ENCODE measurements around the gene SYTL4. TPM values are rescaled to one million over a fixed set of nuclear protein-coding genes. Genes with fewer than 3 reads are reported as not detected.

The SYTL4 gene
- polyA plus RNA-seq, 1 experiment, result 3.3 TPM

DNA sequence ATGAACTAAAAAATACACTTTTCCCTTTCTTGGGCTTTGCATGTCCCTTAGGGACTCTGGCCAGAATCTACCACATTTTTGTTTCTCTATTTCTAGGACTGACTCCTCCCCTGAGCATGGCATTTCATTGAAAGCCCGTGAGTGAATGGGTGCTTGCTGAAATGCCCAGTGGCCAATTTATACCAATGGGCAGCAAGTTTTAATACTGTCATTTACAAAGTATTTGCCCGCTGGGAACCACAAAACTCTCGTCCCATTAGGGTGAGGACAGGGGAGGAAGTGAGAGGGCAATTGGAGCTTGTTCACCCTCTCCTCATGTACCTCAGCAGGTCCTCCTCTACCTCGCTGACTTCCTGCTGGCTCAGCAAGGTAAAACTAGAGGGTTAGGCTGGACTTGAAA is 86.8 kb downstream of the SYTL4 start:
- DNase-seq (ENCODE audit: low read depth), result no peak
- no peak for TF ChIP-seq CTCF (IDR thresholded peaks at IDR 0.05; ENCODE audit: insufficient read depth, low read depth, low read length)
- ChIA-PET CTCF (no interaction called here), POLR2A (no interaction called here)
- H3K4me3 ChIP-seq (ENCODE audit: low read depth, low read length), result peak overlapping the region; percentile 45
- H3K27me3 ChIP-seq (ENCODE audit: control insufficient read depth, insufficient read depth, low read length), result no peaks in the 10 kb centered on the region
- H3K36me3 ChIP-seq (ENCODE audit: control insufficient read depth, insufficient read depth, low read length), result no peaks in the 10 kb centered on the region

GRCh38 chrX:100643956-100644860 is 87.7 kb downstream of the SYTL4 start, which contains the start of gene SRPX2:
SRPX2 (plus strand) TSS chrX:100644199; CDS start chrX:100646323, 2,124 bp downstream.
- Histone ChIP-seq H3K36me3 (ENCODE audit: control insufficient read depth, insufficient read depth, low read length) (no peaks in the 10 kb centered on the region), H3K27me3 (ENCODE audit: control insufficient read depth, insufficient read depth, low read length) (no peaks in the 10 kb centered on the region), H3K4me3 (ENCODE audit: low read depth, low read length) (peak within 1 kb of the TSS; percentile 45)
- ChIA-PET CTCF (interaction anchor here (0.7 to 1.8 kb wide), 3 partner anchors 27 to 41 kb away, joined by 3 to 8 read pairs (median 4); no protein-coding TSS in a partner anchor), POLR2A (no interaction called here)
- no peak for TF ChIP-seq CTCF (IDR thresholded peaks at IDR 0.05; ENCODE audit: insufficient read depth, low read depth, low read length)
- DNase-seq (ENCODE audit: low read depth), result peak; percentile 66

DNA sequence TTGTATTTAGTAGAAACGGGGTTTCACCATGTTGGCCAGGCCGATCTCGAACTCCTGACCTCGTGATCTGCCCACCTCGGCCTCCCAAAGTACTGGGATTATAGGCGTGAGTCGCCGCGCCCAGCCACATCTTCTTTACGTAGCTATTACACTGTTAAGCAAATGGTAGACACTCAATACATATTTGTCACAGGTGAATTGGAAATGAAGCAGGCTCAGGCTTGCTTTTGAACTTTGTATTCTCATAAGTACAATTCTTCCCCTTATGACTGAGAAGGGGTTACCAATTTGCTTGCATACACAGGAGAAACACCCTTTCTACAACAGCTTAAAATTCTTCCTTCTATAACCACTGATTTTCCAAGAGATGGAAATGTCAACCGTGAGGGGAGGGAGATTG is 88.7 kb downstream of the SYTL4 start:
- Histone ChIP-seq H3K27me3 (ENCODE audit: control insufficient read depth, insufficient read depth, low read length) (no peaks in the 10 kb centered on the region), H3K36me3 (ENCODE audit: control insufficient read depth, insufficient read depth, low read length) (no peaks in the 10 kb centered on the region), H3K4me3 (ENCODE audit: low read depth, low read length) (no peak overlapping the region)
- TF ChIP-seq CTCF (IDR thresholded peaks at IDR 0.05; ENCODE audit: insufficient read depth, low read depth, low read length), result no peak
- ChIA-PET CTCF (interaction anchor here (1.0 to 1.8 kb wide), 2 partner anchors 9 to 28 kb away, joined by 4 to 8 read pairs; no protein-coding TSS in a partner anchor), POLR2A (interaction anchor here (0.6 kb wide), 1 partner anchor 10 kb away, joined by 4 read pairs; no protein-coding TSS in a partner anchor)
- no peak for DNase-seq (ENCODE audit: low read depth)

GRCh38 chrX:100642290-100642689 is 89.6 kb downstream of the SYTL4 start:
- ChIA-PET CTCF (interaction anchor here (0.7 to 1.2 kb wide), 3 partner anchors 8 to 29 kb away, joined by 3 to 4 read pairs (median 3); no protein-coding TSS in a partner anchor), POLR2A (no interaction called here)
- no peaks in the 10 kb centered on the region for H3K27me3 ChIP-seq (ENCODE audit: control insufficient read depth, insufficient read depth, low read length)
- no peak for TF ChIP-seq CTCF (IDR thresholded peaks at IDR 0.05; ENCODE audit: insufficient read depth, low read depth, low read length)
- no peak overlapping the region for H3K4me3 ChIP-seq (ENCODE audit: low read depth, low read length)
- H3K36me3 ChIP-seq (ENCODE audit: control insufficient read depth, insufficient read depth, low read length), result no peaks in the 10 kb centered on the region
- no peak for DNase-seq (ENCODE audit: low read depth)

GRCh38 chrX:100636321-100636991 is 95.5 kb downstream of the SYTL4 start, which contains the start of gene TSPAN6:
TSPAN6 (minus strand) TSS chrX:100636806; CDS start chrX:100636694, 112 bp downstream.
- peak; percentile 61 for TF ChIP-seq CTCF (IDR thresholded peaks at IDR 0.05; ENCODE audit: insufficient read depth, low read depth, low read length)
- POLR2A ChIA-PET, result interaction anchor here (2.0 kb wide), 1 partner anchor 13 kb away, joined by 9 read pairs; no protein-coding TSS in a partner anchor
- Histone ChIP-seq H3K36me3 (ENCODE audit: control insufficient read depth, insufficient read depth, low read length) (no peaks in the 10 kb centered on the region), H3K27me3 (ENCODE audit: control insufficient read depth, insufficient read depth, low read length) (no peaks in the 10 kb centered on the region), H3K4me3 (ENCODE audit: low read depth, low read length) (peak within 1 kb of the TSS; percentile 68)
- CTCF ChIA-PET, result interaction anchor here (0.7 to 2.6 kb wide), 14 partner anchors 9 to 134 kb away, joined by 3 to 18 read pairs (median 4); no protein-coding TSS in a partner anchor
- DNase-seq (ENCODE audit: low read depth), result peak; percentile 50

Measured in BJ (cell line).